Measurements from ENCODE around the gene ELOA. TPM values are rescaled to one million over a fixed set of nuclear protein-coding genes. Genes with fewer than 3 reads are reported as not detected.

Gene ELOA
- total RNA-seq, 2 experiments from 2014 or later = 24.7 to 41.0 TPM

DNA sequence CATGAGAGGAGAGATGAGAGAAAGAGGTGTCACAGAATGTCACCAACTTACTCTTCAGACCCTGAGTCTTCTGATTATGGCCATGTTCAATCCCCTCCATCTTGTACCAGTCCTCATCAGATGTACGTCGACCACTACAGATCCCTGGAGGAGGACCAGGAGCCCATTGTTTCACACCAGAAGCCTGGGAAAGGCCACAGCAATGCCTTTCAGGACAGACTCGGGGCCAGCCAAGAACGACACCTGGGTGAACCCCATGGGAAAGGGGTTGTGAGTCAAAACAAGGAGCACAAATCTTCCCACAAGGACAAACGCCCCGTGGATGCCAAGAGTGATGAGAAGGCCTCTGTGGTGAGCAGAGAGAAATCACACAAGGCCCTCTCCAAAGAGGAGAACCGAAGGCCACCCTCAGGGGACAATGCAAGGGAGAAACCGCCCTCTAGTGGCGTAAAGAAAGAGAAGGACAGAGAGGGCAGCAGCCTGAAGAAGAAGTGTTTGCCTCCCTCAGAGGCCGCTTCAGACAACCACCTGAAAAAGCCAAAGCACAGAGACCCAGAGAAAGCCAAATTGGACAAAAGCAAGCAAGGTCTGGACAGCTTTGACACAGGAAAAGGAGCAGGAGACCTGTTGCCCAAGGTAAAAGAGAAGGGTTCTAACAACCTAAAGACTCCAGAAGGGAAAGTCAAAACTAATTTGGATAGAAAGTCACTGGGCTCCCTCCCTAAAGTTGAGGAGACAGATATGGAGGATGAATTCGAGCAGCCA lies 8.0 kb downstream of the ELOA start:
- H3K4me3 ChIP-seq (ENCODE audit: low read depth, low read length, poor library complexity, severe bottlenecking) = no peak overlapping the region
- intact Hi-C loops (cut with micrococcal nuclease; ENCODE audit: unreplicated experiment) = loop anchor here (1.0 to 5.0 kb wide), 3 partner anchors 34 to 206 kb away; no protein-coding TSS in a partner anchor
- H3K4me1 ChIP-seq (ENCODE audit: insufficient read depth, low read length, poor library complexity, severe bottlenecking) = peaks cover 7% of the 10 kb centered on the region
- H3K9me2 ChIP-seq (ENCODE audit: insufficient read depth, low read length) = no peaks in the 10 kb centered on the region
- peaks cover 95% of the 10 kb centered on the region for H3K36me3 ChIP-seq (ENCODE audit: insufficient read depth, low read length)
- H3K9me3 ChIP-seq (ENCODE audit: low read length) = no peaks in the 10 kb centered on the region
- POLR2A ChIA-PET = interaction anchor here (0.6 kb wide), 1 partner anchor 770 kb away, joined by 3 read pairs; no protein-coding TSS in a partner anchor
- DNase-seq (ENCODE audit: low spot score) = peak; percentile 76
- no peak overlapping the region for H3K27ac ChIP-seq (ENCODE audit: low read depth, low read length, poor library complexity, severe bottlenecking)
- H4K20me1 ChIP-seq (ENCODE audit: insufficient read depth, low read length) = peaks cover 17% of the 10 kb centered on the region
- BruUV-seq (replicated peaks) = TSS peak; percentile 49
- H3K79me2 ChIP-seq (ENCODE audit: insufficient read depth, low read depth, low read length) = peaks cover 43% of the 10 kb centered on the region
- no peak for TF ChIP-seq EZH2phosphoT487 (IDR thresholded peaks at IDR 0.05; ENCODE audit: borderline replicate concordance, low read depth, low read length)
- peak; percentile 92 for TF ChIP-seq CTCF (conservative IDR thresholded peaks at IDR 0.05; ENCODE audit: low read length)
- CTCF ChIA-PET (ENCODE audit: unreplicated experiment) = no interaction called here
- no peak overlapping the region for H3K4me2 ChIP-seq (ENCODE audit: low read length)
- no peak overlapping the region for H2AFZ ChIP-seq (ENCODE audit: low read length)

DNA sequence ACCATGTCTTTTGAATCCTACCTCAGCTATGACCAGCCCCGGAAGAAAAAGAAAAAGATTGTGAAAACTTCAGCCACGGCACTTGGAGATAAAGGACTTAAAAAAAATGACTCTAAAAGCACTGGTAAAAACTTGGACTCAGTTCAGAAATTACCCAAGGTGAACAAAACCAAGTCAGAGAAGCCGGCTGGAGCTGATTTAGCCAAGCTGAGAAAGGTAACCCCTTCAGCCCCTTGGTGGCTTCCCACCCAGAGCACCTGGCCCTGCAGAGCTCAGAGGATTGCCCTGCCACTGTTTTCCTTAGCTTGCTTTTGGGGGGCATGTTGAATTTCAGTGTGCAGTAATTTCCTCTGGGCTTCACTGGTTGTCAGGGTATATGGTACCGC lies 8.5 kb downstream of the ELOA start:
- no peak overlapping the region for H3K4me3 ChIP-seq (ENCODE audit: low read depth, low read length, poor library complexity, severe bottlenecking)
- H3K9me2 ChIP-seq (ENCODE audit: insufficient read depth, low read length) = no peaks in the 10 kb centered on the region
- TF ChIP-seq EZH2phosphoT487 (IDR thresholded peaks at IDR 0.05; ENCODE audit: borderline replicate concordance, low read depth, low read length) = no peak
- TF ChIP-seq CTCF (conservative IDR thresholded peaks at IDR 0.05; ENCODE audit: low read length) = no peak
- H3K36me3 ChIP-seq (ENCODE audit: insufficient read depth, low read length) = peaks cover 95% of the 10 kb centered on the region
- intact Hi-C loops (cut with micrococcal nuclease; ENCODE audit: unreplicated experiment) = loop anchor here (1.0 to 5.0 kb wide), 3 partner anchors 35 to 207 kb away; no protein-coding TSS in a partner anchor
- peaks cover 7% of the 10 kb centered on the region for H3K4me1 ChIP-seq (ENCODE audit: insufficient read depth, low read length, poor library complexity, severe bottlenecking)
- H3K4me2 ChIP-seq (ENCODE audit: low read length) = no peak overlapping the region
- no peak overlapping the region for H2AFZ ChIP-seq (ENCODE audit: low read length)
- no peak for DNase-seq (ENCODE audit: low spot score)
- H3K9me3 ChIP-seq (ENCODE audit: low read length) = no peaks in the 10 kb centered on the region
- peaks cover 37% of the 10 kb centered on the region for H3K79me2 ChIP-seq (ENCODE audit: insufficient read depth, low read depth, low read length)
- no TSS peak for BruUV-seq (replicated peaks)
- H3K27ac ChIP-seq (ENCODE audit: low read depth, low read length, poor library complexity, severe bottlenecking) = no peak overlapping the region
- peaks cover 17% of the 10 kb centered on the region for H4K20me1 ChIP-seq (ENCODE audit: insufficient read depth, low read length)
- CTCF ChIA-PET (ENCODE audit: unreplicated experiment) = no interaction called here
- POLR2A ChIA-PET = interaction anchor here (0.6 kb wide), 1 partner anchor 769 kb away, joined by 3 read pairs; no protein-coding TSS in a partner anchor

- Histone ChIP-seq H3K4me1 (ENCODE audit: insufficient read depth, low read length, poor library complexity, severe bottlenecking) (peaks cover 5% of the 10 kb centered on the region), H3K4me2 (ENCODE audit: low read length) (no peak overlapping the region), H3K4me3 (ENCODE audit: low read depth, low read length, poor library complexity, severe bottlenecking) (no peak overlapping the region), H3K9me3 (ENCODE audit: low read length) (no peaks in the 10 kb centered on the region), H3K9me2 (ENCODE audit: insufficient read depth, low read length) (no peaks in the 10 kb centered on the region), H3K79me2 (ENCODE audit: insufficient read depth, low read depth, low read length) (peaks cover 26% of the 10 kb centered on the region; the same call in 1 of the 2 replicates), H4K20me1 (ENCODE audit: insufficient read depth, low read length) (peaks cover 10% of the 10 kb centered on the region), H2AFZ (ENCODE audit: low read length) (no peak overlapping the region), H3K27ac (ENCODE audit: low read depth, low read length, poor library complexity, severe bottlenecking) (no peak overlapping the region), H3K36me3 (ENCODE audit: insufficient read depth, low read length) (peaks cover 95% of the 10 kb centered on the region)
- no peak for TF ChIP-seq CTCF (conservative IDR thresholded peaks at IDR 0.05; ENCODE audit: low read length)
- no peak for TF ChIP-seq EZH2phosphoT487 (IDR thresholded peaks at IDR 0.05; ENCODE audit: borderline replicate concordance, low read depth, low read length)
- CTCF ChIA-PET (ENCODE audit: unreplicated experiment) = no interaction called here
- POLR2A ChIA-PET = interaction anchor here (1.3 kb wide), 1 partner anchor 268 kb away, joined by 3 read pairs; the partner anchor contains the start of gene ASAP3
- DNase-seq (ENCODE audit: low spot score) = no peak
- intact Hi-C loops (cut with micrococcal nuclease; ENCODE audit: unreplicated experiment) = loop anchor here (5.0 kb wide), 1 partner anchor 36 kb away; no protein-coding TSS in a partner anchor
- BruUV-seq (replicated peaks) = no TSS peak
Measured at GRCh38 chr1:23752909-23753308, 9.6 kb downstream of the ELOA start.

Data from OCI-LY7 (cell line).